Measurements from ENCODE around the gene MTMR3. TPM values are rescaled to one million over a fixed set of nuclear protein-coding genes. Genes with fewer than 3 reads are reported as not detected.

Gene MTMR3
- total and polyA plus RNA-seq, 2 of the 8 experiments (the other 6 are each of a cell fraction or from before 2014, with no cell fraction given) = 16.9 to 18.5 TPM

DNA sequence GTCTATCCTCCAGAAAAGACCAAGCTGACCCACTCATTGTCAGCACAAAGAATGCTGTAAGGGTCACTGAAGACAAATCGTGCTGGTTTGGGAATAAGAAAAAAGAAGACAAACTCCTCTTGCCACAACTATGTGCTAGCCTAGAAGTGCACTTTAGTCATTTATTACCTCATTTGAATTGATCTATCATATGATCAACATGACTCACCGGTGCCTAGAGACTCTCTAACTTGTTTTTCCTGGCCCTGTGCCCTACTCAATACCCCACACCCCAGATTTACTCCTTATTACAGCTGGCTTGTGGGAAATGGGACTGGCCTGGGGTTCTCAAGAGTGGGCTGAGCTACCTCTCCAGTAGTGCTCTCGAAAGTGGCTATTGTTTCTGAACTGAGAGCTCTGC lies 161.4 kb downstream of the MTMR3 start (continued):
- TF ChIP-seq EP300 (IDR thresholded peaks at IDR 0.05; ENCODE audit: borderline replicate concordance in 1 of 2, low read depth in 2 of 2, low read length in 2 of 2) (no peak), HDAC2 (IDR thresholded peaks at IDR 0.05; ENCODE audit: borderline replicate concordance in 1 of 2, low read depth in 2 of 2, low read length in 2 of 2) (no peak), TEAD4 (IDR thresholded peaks at IDR 0.05; ENCODE audit: low read depth, low read length) (no peak), RNF2 (IDR thresholded peaks at IDR 0.05; ENCODE audit: borderline replicate concordance, low read depth, low read length, missing control alignments, poor library complexity, severe bottlenecking) (no peak), RXRA (IDR thresholded peaks at IDR 0.05; ENCODE audit: insufficient read depth, low read depth, low read length) (no peak), NANOG (IDR thresholded peaks at IDR 0.05; ENCODE audit: insufficient read depth, low read depth, low read length, poor library complexity, severe bottlenecking) (no peak)
